Karpas-422 (cell line): ENCODE results near the gene EXOSC9. TPM values are rescaled to one million over a fixed set of nuclear protein-coding genes. Genes with fewer than 3 reads are reported as not detected.

Experiments used
- DNase-seq: peaks from one replicate; pipeline ENCODE4 v3.0.0-alpha.2; 2015
- H2AFZ ChIP-seq: fragments of 200-600 bp; sonication (generic); 2 replicates; pipeline ENCODE4 v1.6.1; 2014; ENCODE audit warnings: antibody characterized with exemption, low read length, mixed read lengths
- H3K27ac ChIP-seq: fragments of 200-600 bp; sonication (generic); 2 replicates; pipeline ENCODE4 v1.5.1; 2014; ENCODE audit warnings: mild to moderate bottlenecking, low read length, moderate library complexity
- H3K27me3 ChIP-seq: fragments of 200-600 bp; sonication (generic); 2 replicates; pipeline ENCODE4 v1.6.1; 2014; ENCODE audit warnings: low read length, mixed read lengths
- H3K36me3 ChIP-seq: fragments of 200-600 bp; sonication (generic); 2 replicates; pipeline ENCODE4 v1.6.1; 2014; ENCODE audit warnings: low read length, mixed read lengths; ENCODE audit not compliant: insufficient read depth
- H3K4me1 ChIP-seq: fragments of 200-600 bp; sonication (generic); 2 replicates; pipeline ENCODE4 v1.6.1; 2014; ENCODE audit warnings: mild to moderate bottlenecking, low read length, mixed read lengths
- H3K4me2 ChIP-seq: fragments of 200-600 bp; sonication (generic); 2 replicates; pipeline ENCODE4 v1.6.1; 2014; ENCODE audit warnings: low read length, low read depth, mild to moderate bottlenecking; ENCODE audit not compliant: poor library complexity, severe bottlenecking
- H3K4me3 ChIP-seq: fragments of 200-600 bp; sonication (generic); 2 replicates; pipeline ENCODE4 v1.5.1; 2014; ENCODE audit warnings: mild to moderate bottlenecking, antibody characterized with exemption, low read length, mixed read lengths
- H3K79me2 ChIP-seq: fragments of 200-600 bp; sonication (generic); 2 replicates; pipeline ENCODE4 v1.6.1; 2014; ENCODE audit warnings: mild to moderate bottlenecking, low read length, mixed read lengths
- H3K9ac ChIP-seq: fragments of 200-600 bp; sonication (generic); 2 replicates; pipeline ENCODE4 v1.6.0; 2014; ENCODE audit warnings: low read length
- H3K9me2 ChIP-seq: fragments of 200-600 bp; sonication (generic), shearing (Covaris generic); replicated peaks from 2 replicates; pipeline ENCODE4 v1.6.0; 2014; ENCODE audit warnings: mild to moderate bottlenecking, low read length, moderate library complexity; ENCODE audit not compliant: insufficient read depth
- H3K9me3 ChIP-seq: fragments of 300-700, 200-600 bp; sonication (generic); 2 replicates; pipeline ENCODE4 v1.6.1; 2014; ENCODE audit warnings: low read length, mixed read lengths
- H4K20me1 ChIP-seq: fragments of 200-600 bp; sonication (generic); 2 replicates; pipeline ENCODE4 v1.6.1; 2014; ENCODE audit warnings: mild to moderate bottlenecking, antibody characterized with exemption, low read length, low read depth; ENCODE audit not compliant: insufficient read depth
- total RNA-seq: library from RNA; depleted of rRNA; stranded (reverse); fragments of >200 nt; shearing (Covaris generic); gene quantifications from 2 replicates; pipeline ENCODE4 v1.2.3, GENCODE V29; 2014; ENCODE audit warnings: low replicate concordance; rRNA removed

The EXOSC9 gene
- total RNA-seq, 1 experiment from 2014 or later: 38.2 TPM

GRCh38 chr4:121846662-121847061 lies 45.5 kb downstream of the EXOSC9 start:
- H3K79me2 ChIP-seq: no peaks in the 10 kb centered on the region

GRCh38 chr4:121851354-121851753 lies 50.2 kb downstream of the EXOSC9 start:
- no peaks in the 10 kb centered on the region for H3K27me3 ChIP-seq
- no peak overlapping the region for H3K4me3 ChIP-seq
- no peaks in the 10 kb centered on the region for H3K4me1 ChIP-seq
- no peaks in the 10 kb centered on the region for H3K9me3 ChIP-seq
- H3K4me2 ChIP-seq: no peak overlapping the region
- DNase-seq: no peak
- no peak overlapping the region for H3K27ac ChIP-seq
- peaks cover 9% of the 10 kb centered on the region; the same call in 1 of the 2 replicates for H3K36me3 ChIP-seq
- H4K20me1 ChIP-seq: no peaks in the 10 kb centered on the region
- no peak overlapping the region for H2AFZ ChIP-seq
- H3K9me2 ChIP-seq: no peaks in the 10 kb centered on the region
- H3K79me2 ChIP-seq: no peaks in the 10 kb centered on the region
- H3K9ac ChIP-seq: no peak overlapping the region

More at GRCh38 chr4:121846662-121847061, 45.5 kb downstream of the EXOSC9 start:
- H3K4me3 ChIP-seq: no peak overlapping the region
- no peaks in the 10 kb centered on the region for H3K4me1 ChIP-seq
- no peak overlapping the region for H3K9ac ChIP-seq
- no peaks in the 10 kb centered on the region for H4K20me1 ChIP-seq
- H2AFZ ChIP-seq: no peak overlapping the region
- no peak for DNase-seq
- H3K36me3 ChIP-seq: peaks cover 36% of the 10 kb centered on the region; the same call in 1 of the 2 replicates
- H3K27me3 ChIP-seq: no peaks in the 10 kb centered on the region
- no peaks in the 10 kb centered on the region for H3K9me3 ChIP-seq
- no peak overlapping the region for H3K4me2 ChIP-seq
- no peaks in the 10 kb centered on the region for H3K9me2 ChIP-seq
- H3K27ac ChIP-seq: no peak overlapping the region

GRCh38 chr4:121860121-121860520 lies 59.0 kb downstream of the EXOSC9 start:
- H3K9ac ChIP-seq: no peak overlapping the region
- H4K20me1 ChIP-seq: no peaks in the 10 kb centered on the region
- no peaks in the 10 kb centered on the region for H3K9me2 ChIP-seq
- H3K27ac ChIP-seq: no peak overlapping the region
- no peak overlapping the region for H2AFZ ChIP-seq
- H3K36me3 ChIP-seq: peaks cover 36% of the 10 kb centered on the region; the same call in 1 of the 2 replicates
- DNase-seq: no peak
- no peaks in the 10 kb centered on the region for H3K9me3 ChIP-seq
- peaks cover 12% of the 10 kb centered on the region for H3K79me2 ChIP-seq
- H3K27me3 ChIP-seq: no peaks in the 10 kb centered on the region
- no peaks in the 10 kb centered on the region for H3K4me1 ChIP-seq
- no peak overlapping the region for H3K4me3 ChIP-seq
- H3K4me2 ChIP-seq: no peak overlapping the region

DNA sequence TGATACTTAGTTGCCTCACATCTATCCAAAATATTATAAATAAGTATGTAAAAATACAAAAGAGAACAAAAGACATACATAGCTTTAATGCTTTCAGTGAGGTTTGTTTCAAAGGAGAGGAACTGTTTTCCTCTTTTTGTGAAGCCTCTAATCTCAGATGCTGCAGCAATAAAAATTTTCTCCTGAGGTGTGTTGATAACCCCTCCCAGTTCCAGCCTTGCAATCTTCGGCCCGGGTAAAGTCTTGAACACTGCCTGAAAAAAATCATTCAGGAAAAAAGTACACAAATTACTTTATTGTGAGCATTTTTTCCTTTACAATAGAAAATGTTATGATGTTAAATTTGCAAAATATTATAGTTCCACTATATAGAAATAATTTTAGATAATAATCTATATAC lies 60.3 kb downstream of the EXOSC9 start:
- peaks cover 45% of the 10 kb centered on the region; the same call in 1 of the 2 replicates for H3K36me3 ChIP-seq
- H3K9me2 ChIP-seq: no peaks in the 10 kb centered on the region
- H3K9me3 ChIP-seq: no peaks in the 10 kb centered on the region
- H3K4me3 ChIP-seq: no peak overlapping the region
- H3K9ac ChIP-seq: no peak overlapping the region
- no peak for DNase-seq
- H4K20me1 ChIP-seq: no peaks in the 10 kb centered on the region
- no peak overlapping the region for H3K4me2 ChIP-seq
- H2AFZ ChIP-seq: no peak overlapping the region
- peaks cover 16% of the 10 kb centered on the region for H3K79me2 ChIP-seq
- no peaks in the 10 kb centered on the region for H3K4me1 ChIP-seq
- no peak overlapping the region for H3K27ac ChIP-seq
- H3K27me3 ChIP-seq: no peaks in the 10 kb centered on the region

DNA sequence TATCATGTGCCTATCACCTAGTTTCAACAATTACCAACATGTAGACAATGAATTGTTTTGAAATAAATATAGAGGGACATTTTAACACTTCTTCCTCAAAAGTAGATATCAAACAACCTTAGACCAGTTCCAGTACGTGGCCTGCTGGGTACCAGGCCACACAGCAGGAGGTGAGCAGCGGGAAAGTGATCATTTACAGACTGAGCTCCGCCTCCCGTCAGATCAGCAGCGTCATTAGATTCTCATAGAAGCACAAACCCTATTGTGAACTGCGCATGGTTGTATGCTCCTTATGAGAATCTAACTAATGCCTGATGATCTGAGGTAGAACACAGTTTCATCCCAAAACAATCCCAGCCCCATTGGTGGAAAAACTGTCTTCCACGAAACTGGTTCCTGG lies 62.7 kb downstream of the EXOSC9 start:
- no peak overlapping the region for H3K27ac ChIP-seq
- no peaks in the 10 kb centered on the region for H4K20me1 ChIP-seq
- H3K4me2 ChIP-seq: no peak overlapping the region
- no peaks in the 10 kb centered on the region for H3K27me3 ChIP-seq
- H3K9me2 ChIP-seq: no peaks in the 10 kb centered on the region
- DNase-seq: no peak
- H3K36me3 ChIP-seq: peaks cover 54% of the 10 kb centered on the region
- H2AFZ ChIP-seq: no peak overlapping the region
- H3K9me3 ChIP-seq: no peaks in the 10 kb centered on the region
- peaks cover 27% of the 10 kb centered on the region for H3K79me2 ChIP-seq
- H3K9ac ChIP-seq: no peak overlapping the region
- no peak overlapping the region for H3K4me3 ChIP-seq
- H3K4me1 ChIP-seq: peaks cover 3% of the 10 kb centered on the region

Other genes starting within 250 kb of the EXOSC9 start
- gene ANXA5, start 104.3 kb upstream of the EXOSC9 start, total RNA-seq: 67.2 and 89.5 TPM in 2 replicates
- not detected in 2 replicates for gene SMIM43, start 36.2 kb upstream of the EXOSC9 start, total RNA-seq
- 37.0 and 46.8 TPM in 2 replicates for gene CCNA2, start 22.6 kb downstream of the EXOSC9 start, total RNA-seq
- gene BBS7, start 69.2 kb downstream of the EXOSC9 start, total RNA-seq: 15.0 and 28.4 TPM in 2 replicates
- not detected in 2 replicates for gene TRPC3, start 150.7 kb downstream of the EXOSC9 start, total RNA-seq